Measurements from ENCODE around the gene HEMGN. TPM values are rescaled to one million over a fixed set of nuclear protein-coding genes. Genes with fewer than 3 reads are reported as not detected.

Gene HEMGN
- total and polyA plus RNA-seq, 10 donors, result 0.13 to 26.6 (median 1.8) TPM

GRCh38 chr9:97981846-97982682 is 44.1 kb upstream of the HEMGN start:
- Histone ChIP-seq H3K27ac (peak overlapping the region; percentile 96 to 100 (median 99)), H3K9me3 (no peaks in the 10 kb centered on the region), H3K4me1 (peaks cover 13 to 38% (median 29%) of the 10 kb centered on the region in 6 donors), H3K27me3 (replicated peaks in 1 of 7) (no peaks in the 10 kb centered on the region), H3K36me3 (no peaks in the 10 kb centered on the region), H3K4me3 (peak overlapping the region; percentile 44 to 96 (median 94))
- 37 to 47% (median 44%) methylated on average over 15 of the region's 15 CpGs for WGBS, 5 donors
- DNase-seq, result no peak
- intact Hi-C loops (cut with DNase I; ENCODE audit: low total_unique reads), result loop anchor here (5.0 to 10.0 kb wide), 3 partner anchors 53 to 270 kb away; partner anchors contain the start of gene TRMO
- no peak for TF ChIP-seq POLR2AphosphoS5 (IDR thresholded peaks at IDR 0.05)
- no peak for TF ChIP-seq POLR2A (IDR thresholded peaks at IDR 0.05)
- TF ChIP-seq, protein P1, sequence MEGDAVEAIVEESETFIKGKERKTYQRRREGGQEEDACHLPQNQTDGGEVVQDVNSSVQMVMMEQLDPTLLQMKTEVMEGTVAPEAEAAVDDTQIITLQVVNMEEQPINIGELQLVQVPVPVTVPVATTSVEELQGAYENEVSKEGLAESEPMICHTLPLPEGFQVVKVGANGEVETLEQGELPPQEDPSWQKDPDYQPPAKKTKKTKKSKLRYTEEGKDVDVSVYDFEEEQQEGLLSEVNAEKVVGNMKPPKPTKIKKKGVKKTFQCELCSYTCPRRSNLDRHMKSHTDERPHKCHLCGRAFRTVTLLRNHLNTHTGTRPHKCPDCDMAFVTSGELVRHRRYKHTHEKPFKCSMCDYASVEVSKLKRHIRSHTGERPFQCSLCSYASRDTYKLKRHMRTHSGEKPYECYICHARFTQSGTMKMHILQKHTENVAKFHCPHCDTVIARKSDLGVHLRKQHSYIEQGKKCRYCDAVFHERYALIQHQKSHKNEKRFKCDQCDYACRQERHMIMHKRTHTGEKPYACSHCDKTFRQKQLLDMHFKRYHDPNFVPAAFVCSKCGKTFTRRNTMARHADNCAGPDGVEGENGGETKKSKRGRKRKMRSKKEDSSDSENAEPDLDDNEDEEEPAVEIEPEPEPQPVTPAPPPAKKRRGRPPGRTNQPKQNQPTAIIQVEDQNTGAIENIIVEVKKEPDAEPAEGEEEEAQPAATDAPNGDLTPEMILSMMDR (IDR thresholded peaks at IDR 0.05 in 8 of 11, conservative IDR thresholded peaks at IDR 0.05 in 3 of 11), result no peak

DNA sequence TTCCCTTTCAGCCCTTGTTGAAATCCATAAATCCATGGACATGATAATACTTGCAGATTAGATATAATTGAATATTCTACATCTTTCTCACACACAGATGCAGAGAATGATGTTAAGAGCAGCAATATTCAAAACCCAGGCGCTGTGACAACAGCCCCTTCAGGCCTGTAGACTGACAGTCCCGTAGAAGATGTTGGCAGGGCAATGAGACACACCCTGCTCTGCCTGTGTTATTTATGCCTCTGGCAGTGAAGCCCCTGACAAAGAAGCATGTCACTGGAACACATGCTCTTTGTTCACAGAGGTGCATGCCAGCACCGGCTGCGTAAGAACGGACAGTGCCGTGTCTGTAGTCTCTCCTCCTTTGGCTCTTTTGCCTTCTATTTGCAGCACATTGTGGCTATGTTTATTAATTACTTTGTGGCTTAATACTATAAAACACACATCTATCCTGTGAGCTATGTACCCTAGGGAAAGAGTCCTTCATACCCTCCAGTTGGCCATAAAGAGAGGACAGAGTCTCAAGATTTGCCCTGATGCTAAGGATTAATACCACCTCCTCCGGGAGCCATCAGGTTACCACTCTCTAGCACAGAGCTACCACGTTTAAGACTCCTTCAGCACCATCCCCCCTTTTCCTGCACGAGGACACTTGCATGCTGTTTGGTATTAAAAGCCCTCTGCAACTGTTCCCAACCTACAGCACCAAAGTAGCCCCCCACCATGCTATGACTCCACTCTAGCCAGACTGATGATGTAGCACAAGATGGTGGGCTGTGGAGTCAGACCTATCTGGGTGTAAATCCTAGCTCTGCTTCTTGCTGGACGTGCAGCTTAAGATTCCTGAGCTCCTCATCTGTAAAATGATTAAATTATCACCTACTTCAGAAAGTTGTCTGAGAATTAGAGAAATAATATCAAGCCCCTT is 43.2 kb upstream of the HEMGN start:
- no peak for DNase-seq

GRCh38 chr9:97980479-97980803 is 42.5 kb upstream of the HEMGN start:
- H3K9me3 ChIP-seq, result no peaks in the 10 kb centered on the region
- no peak for DNase-seq
- peaks cover 0 to 22% (median 13%) of the 10 kb centered on the region in 6 donors for H3K4me1 ChIP-seq
- 77 to 97% (median 84%) methylated on average over 4 of the region's 4 CpGs for WGBS, 5 donors
- intact Hi-C loops (cut with DNase I; ENCODE audit: low total_unique reads), result loop anchor here (5.0 to 10.0 kb wide), 3 partner anchors 54 to 272 kb away; partner anchors contain the start of gene TRMO
- no peaks in the 10 kb centered on the region for H3K36me3 ChIP-seq
- no peak overlapping the region for H3K27ac ChIP-seq
- H3K27me3 ChIP-seq (replicated peaks in 1 of 7), result no peaks in the 10 kb centered on the region
- no peak overlapping the region for H3K4me3 ChIP-seq
- TF ChIP-seq, protein P1 (IDR thresholded peaks at IDR 0.05 in 8 of 11, conservative IDR thresholded peaks at IDR 0.05 in 3 of 11), result no peak
- TF ChIP-seq POLR2AphosphoS5 (IDR thresholded peaks at IDR 0.05) (no peak), POLR2A (IDR thresholded peaks at IDR 0.05) (no peak)

More for the DNA sequence above, 43.2 kb upstream of the HEMGN start:
- no peaks in the 10 kb centered on the region for H3K27me3 ChIP-seq (replicated peaks in 1 of 7)
- H3K9me3 ChIP-seq, result no peaks in the 10 kb centered on the region
- intact Hi-C loops (cut with DNase I; ENCODE audit: low total_unique reads), result loop anchor here (5.0 to 10.0 kb wide), 3 partner anchors 54 to 271 kb away; partner anchors contain the start of gene TRMO
- peaks cover 5 to 30% (median 20%) of the 10 kb centered on the region in 6 donors for H3K4me1 ChIP-seq
- no peak overlapping the region for H3K27ac ChIP-seq
- 82 to 87% (median 86%) methylated on average over 10 of the region's 10 CpGs for WGBS, 5 donors
- no peaks in the 10 kb centered on the region for H3K36me3 ChIP-seq
- TF ChIP-seq, protein P1 (IDR thresholded peaks at IDR 0.05 in 8 of 11, conservative IDR thresholded peaks at IDR 0.05 in 3 of 11), result no peak
- TF ChIP-seq POLR2A (IDR thresholded peaks at IDR 0.05), result no peak
- no peak for TF ChIP-seq POLR2AphosphoS5 (IDR thresholded peaks at IDR 0.05)
- no peak overlapping the region for H3K4me3 ChIP-seq
